GM12874 (cell line): ENCODE measurements around the gene OCA2.

Source experiments
- TF ChIP-seq, protein P1 (sequence below): IDR thresholded peaks from 2 replicates; pipeline ENCODE4 v1.5.1; 2011; ENCODE audit warnings: low read depth, mild to moderate bottlenecking, control low read depth, low read length, moderate library complexity; ENCODE audit not compliant: insufficient read depth

OCA2 gene

GRCh38 chr15:28103831-28104230 lies 4.7 kb upstream of the OCA2 start:
- TF ChIP-seq, protein P1, sequence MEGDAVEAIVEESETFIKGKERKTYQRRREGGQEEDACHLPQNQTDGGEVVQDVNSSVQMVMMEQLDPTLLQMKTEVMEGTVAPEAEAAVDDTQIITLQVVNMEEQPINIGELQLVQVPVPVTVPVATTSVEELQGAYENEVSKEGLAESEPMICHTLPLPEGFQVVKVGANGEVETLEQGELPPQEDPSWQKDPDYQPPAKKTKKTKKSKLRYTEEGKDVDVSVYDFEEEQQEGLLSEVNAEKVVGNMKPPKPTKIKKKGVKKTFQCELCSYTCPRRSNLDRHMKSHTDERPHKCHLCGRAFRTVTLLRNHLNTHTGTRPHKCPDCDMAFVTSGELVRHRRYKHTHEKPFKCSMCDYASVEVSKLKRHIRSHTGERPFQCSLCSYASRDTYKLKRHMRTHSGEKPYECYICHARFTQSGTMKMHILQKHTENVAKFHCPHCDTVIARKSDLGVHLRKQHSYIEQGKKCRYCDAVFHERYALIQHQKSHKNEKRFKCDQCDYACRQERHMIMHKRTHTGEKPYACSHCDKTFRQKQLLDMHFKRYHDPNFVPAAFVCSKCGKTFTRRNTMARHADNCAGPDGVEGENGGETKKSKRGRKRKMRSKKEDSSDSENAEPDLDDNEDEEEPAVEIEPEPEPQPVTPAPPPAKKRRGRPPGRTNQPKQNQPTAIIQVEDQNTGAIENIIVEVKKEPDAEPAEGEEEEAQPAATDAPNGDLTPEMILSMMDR = no peak

DNA sequence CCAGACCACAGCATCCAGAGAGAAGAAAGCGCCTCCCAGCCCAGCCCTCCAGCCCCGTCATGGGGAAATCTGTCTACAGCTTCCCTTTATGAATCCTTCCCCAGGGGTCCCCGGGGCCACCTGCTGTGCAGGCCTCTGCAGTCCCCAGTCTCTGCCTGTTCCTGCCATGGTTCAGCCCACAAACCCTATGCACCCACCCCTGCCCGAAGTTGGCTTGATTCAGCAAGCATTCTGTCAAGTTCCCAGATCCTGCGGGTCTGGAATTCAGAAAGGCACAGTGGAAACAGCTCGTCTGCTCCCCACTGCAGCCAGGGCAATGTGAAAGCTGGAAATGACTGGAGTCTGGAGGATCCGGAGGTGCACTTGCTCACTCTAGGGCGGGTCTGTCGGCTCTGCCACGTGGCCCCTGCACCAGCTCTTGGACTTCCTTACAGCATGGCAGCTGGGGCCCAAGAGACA lies 2.9 kb upstream of the OCA2 start:
- TF ChIP-seq, protein P1 = no peak

GRCh38 chr15:28101201-28101600 lies 2.1 kb upstream of the OCA2 start:
- TF ChIP-seq, protein P1 = no peak

- TF ChIP-seq, protein P1 = no peak
These were observed 1.5 kb upstream of the OCA2 start for GRCh38 chr15:28100516-28101195.

DNA sequence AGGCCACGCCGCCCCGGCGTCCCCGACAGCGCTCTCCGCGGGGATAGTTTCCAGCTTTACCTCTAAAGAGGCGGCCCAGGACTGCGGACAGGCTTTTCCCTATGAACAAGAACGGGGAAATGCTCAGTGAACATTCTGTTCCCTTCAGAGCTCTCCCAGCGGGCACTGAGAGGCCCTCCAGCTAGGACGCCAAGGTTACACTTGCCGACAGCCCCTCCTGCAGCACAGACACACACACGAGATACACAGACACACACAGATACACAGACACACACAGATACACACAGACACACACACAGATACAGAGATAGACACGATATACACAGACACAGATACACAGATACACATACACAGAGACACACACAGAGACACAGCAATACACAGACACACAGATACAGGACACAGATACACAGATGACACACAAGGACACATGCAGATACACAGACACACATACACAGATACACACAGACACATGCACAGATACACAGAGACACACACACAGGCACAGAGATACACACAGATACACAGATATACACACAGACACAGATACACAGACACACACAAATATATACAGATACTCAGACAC lies 533 bp upstream of the OCA2 start:
- TF ChIP-seq, protein P1 = no peak

DNA sequence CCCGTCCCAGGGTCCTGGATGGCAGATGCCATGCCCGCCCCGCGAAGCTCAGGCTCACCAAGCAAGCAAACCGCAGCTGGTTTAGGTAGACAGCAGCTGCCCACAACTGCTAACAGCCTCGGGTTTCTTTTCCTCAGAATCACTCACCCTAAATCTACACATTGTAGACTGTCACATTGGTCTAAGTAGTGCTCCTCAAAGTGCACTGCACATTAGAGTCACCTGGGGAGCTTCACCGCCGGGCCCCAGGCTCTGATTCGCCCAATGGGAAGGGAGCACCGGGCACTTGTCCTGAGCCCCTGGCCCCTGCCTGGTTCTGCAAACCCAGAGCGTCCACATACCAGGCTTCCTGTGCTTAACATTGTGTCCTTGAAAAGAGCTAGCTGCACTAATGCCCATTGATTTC lies 752 bp downstream of the OCA2 start:
- TF ChIP-seq, protein P1 = no peak

DNA sequence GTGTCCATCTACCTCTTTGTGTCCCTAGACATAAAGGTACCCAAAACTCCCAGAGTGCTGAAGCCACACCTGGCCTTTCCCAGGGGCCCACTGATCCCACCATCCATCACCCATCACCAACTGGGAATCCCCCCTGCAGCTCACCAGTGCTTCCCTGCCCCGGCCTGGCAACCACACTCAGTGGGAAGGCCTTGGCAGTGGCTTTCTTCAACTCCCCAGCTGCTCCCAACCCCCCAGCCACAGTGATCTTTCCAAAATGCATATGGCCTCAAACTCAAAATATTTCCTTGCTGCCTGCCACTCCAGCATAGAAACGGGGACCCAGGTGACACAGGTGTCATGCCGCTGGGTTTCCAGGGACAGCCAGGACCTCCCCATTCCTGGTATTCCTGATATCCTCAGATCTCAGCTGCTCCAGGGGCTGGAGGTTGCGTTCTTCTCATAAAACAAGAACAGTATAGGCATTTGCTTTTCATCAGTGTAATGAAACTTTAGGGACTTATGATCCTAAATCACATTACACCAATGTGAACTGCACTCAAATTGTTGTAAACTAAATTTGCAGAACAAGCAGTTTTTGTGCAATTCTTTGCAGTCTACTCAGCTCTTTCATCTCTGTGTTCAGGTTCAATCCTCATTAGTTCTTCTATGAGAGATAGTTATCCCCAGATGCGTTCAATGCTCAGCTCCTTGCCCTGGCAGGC lies 1.3 kb downstream of the OCA2 start:
- TF ChIP-seq, protein P1 = no peak
